ENCODE measurements around the gene CLSTN3.

CLSTN3 gene

DNA sequence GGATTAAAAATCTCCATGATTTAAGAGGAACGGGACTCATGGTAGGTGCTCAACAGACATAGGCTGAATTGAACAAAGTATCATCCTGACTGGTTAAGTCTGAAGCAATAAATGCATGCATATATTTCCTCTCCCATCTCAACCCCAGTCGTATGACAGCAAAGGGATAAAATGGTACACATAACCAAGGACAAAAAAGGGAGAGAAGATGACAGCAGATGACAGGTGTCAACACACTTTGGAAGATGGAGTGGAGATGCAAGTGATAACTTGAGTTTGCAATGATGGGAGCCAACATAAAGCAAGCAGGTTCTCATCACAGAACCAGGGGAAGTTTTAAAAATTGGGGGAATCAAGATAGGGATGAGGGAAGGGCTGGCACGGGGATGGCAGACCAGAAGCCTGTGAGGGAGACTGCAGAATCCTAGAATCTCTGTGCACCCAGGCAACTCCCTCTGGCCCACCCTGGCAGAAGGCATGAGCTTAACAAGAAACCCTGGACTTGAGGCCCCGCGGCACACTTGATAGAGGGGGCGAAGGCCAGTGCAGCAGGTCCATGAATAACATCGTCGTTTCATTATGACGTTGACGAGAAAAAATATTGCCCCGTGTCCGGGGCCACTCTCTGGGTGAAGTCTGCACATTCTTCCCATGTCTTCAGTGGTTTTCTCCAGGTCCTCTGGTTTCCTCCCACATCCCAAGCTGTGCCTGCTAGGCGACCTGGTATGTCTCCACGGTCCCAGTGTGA is 26.2 kb upstream of the CLSTN3 start:
- TF ChIP-seq REST (IDR thresholded peaks at IDR 0.05; ENCODE audit: low read depth) (no peak), TEAD4 (IDR thresholded peaks at IDR 0.05) (no peak), ZBTB7A (IDR thresholded peaks at IDR 0.05; ENCODE audit: low read depth) (no peak), FOXM1 (IDR thresholded peaks at IDR 0.05; ENCODE audit: borderline replicate concordance, low read depth) (no peak), RAD21 (IDR thresholded peaks at IDR 0.05; ENCODE audit: low read depth) (no peak), EP300 (IDR thresholded peaks at IDR 0.05; ENCODE audit: borderline replicate concordance) (no peak), TCF12 (IDR thresholded peaks at IDR 0.05; ENCODE audit: low read depth) (no peak), YY1 (IDR thresholded peaks at IDR 0.05; ENCODE audit: low read depth) (no peak), MAX (IDR thresholded peaks at IDR 0.05) (no peak), EGR1 (IDR thresholded peaks at IDR 0.05) (no peak), TAF1 (IDR thresholded peaks at IDR 0.05; ENCODE audit: low read depth) (no peak), CEBPB (IDR thresholded peaks at IDR 0.05) (no peak), NFIC (IDR thresholded peaks at IDR 0.05) (no peak), CREB1 (IDR thresholded peaks at IDR 0.05; ENCODE audit: low read depth) (no peak)
- TF ChIP-seq, protein P1, sequence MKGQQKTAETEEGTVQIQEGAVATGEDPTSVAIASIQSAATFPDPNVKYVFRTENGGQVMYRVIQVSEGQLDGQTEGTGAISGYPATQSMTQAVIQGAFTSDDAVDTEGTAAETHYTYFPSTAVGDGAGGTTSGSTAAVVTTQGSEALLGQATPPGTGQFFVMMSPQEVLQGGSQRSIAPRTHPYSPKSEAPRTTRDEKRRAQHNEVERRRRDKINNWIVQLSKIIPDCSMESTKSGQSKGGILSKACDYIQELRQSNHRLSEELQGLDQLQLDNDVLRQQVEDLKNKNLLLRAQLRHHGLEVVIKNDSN (IDR thresholded peaks at IDR 0.05), result no peak

- TF ChIP-seq TAF1 (IDR thresholded peaks at IDR 0.05; ENCODE audit: low read depth) (no peak), FOXM1 (IDR thresholded peaks at IDR 0.05; ENCODE audit: borderline replicate concordance, low read depth) (no peak), TEAD4 (IDR thresholded peaks at IDR 0.05) (no peak), CREB1 (IDR thresholded peaks at IDR 0.05; ENCODE audit: low read depth) (no peak), ZBTB7A (IDR thresholded peaks at IDR 0.05; ENCODE audit: low read depth) (no peak), TCF12 (IDR thresholded peaks at IDR 0.05; ENCODE audit: low read depth) (no peak), EP300 (IDR thresholded peaks at IDR 0.05; ENCODE audit: borderline replicate concordance) (no peak), RAD21 (IDR thresholded peaks at IDR 0.05; ENCODE audit: low read depth) (no peak), REST (IDR thresholded peaks at IDR 0.05; ENCODE audit: low read depth) (no peak), MAX (IDR thresholded peaks at IDR 0.05) (no peak), CEBPB (IDR thresholded peaks at IDR 0.05) (no peak)
- TF ChIP-seq, protein P1 (IDR thresholded peaks at IDR 0.05), result no peak
Observed at GRCh38 chr12:7106082-7106481, 24.1 kb upstream of the CLSTN3 start.

DNA sequence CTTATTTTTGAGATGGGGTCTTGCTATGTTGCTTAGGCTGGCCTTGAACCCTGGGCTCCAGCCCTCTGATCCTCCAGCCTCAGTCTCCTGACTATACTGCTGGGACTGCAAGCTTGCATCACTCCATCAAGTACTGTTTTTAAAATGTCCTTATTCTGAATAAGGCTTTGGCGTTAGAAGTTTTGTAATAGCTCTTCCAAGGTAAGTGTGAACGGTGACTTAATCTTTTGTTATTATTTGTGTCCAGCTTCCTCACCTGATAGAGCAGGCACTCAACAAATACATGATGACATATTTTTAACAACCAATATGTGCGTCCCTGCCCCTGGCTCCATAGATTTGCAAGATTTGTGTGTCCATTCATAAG is 22.6 kb upstream of the CLSTN3 start:
- TF ChIP-seq NFIC (IDR thresholded peaks at IDR 0.05) (no peak), MAX (IDR thresholded peaks at IDR 0.05) (no peak), CREB1 (IDR thresholded peaks at IDR 0.05; ENCODE audit: low read depth) (no peak), FOXM1 (IDR thresholded peaks at IDR 0.05; ENCODE audit: borderline replicate concordance, low read depth) (no peak), TCF12 (IDR thresholded peaks at IDR 0.05; ENCODE audit: low read depth) (no peak), CEBPB (IDR thresholded peaks at IDR 0.05) (no peak), REST (IDR thresholded peaks at IDR 0.05; ENCODE audit: low read depth) (no peak), EP300 (IDR thresholded peaks at IDR 0.05; ENCODE audit: borderline replicate concordance) (no peak), TAF1 (IDR thresholded peaks at IDR 0.05; ENCODE audit: low read depth) (no peak), RAD21 (IDR thresholded peaks at IDR 0.05; ENCODE audit: low read depth) (no peak)
